Measurements from ENCODE around the gene GRID2.

- TF ChIP-seq CTCF (IDR thresholded peaks at IDR 0.05) = no peak
- no peak for TF ChIP-seq POLR2A (IDR thresholded peaks at IDR 0.05)
These were observed 879.0 kb downstream of the GRID2 start for GRCh38 chr4:93182722-93183121.
